ENCODE results near the gene C11orf58.

The C11orf58 gene

DNA sequence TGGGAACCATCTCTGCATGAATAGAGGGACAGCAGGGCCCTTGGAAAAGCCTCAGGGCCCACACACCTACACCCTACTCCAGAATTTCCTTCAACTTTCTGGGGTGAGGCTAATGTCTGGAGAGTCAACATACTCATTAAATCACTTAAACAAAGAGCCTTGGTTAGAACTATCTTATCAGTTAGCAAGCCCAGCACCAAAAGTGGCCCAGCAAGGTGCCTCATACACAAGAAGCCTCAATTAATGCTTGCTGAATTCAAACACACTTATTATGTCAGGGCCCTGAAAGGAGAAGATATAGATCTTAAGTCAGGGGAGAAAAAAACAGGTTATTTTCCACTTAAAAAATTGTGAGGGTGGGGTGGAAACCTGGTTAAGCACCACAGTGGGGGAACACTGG is 61.4 kb downstream of the C11orf58 start:
- no peak overlapping the region for H3K9ac ChIP-seq (ENCODE audit: low read length)
- no peak for TF ChIP-seq CTCF (IDR thresholded peaks at IDR 0.05; ENCODE audit: low read depth, low read length)
- TF ChIP-seq EZH2phosphoT487 (IDR thresholded peaks at IDR 0.05; ENCODE audit: low read depth): no peak
- H4K20me1 ChIP-seq (ENCODE audit: insufficient read depth, low read length): no peaks in the 10 kb centered on the region
- H3K27ac ChIP-seq (ENCODE audit: low read length): no peak overlapping the region
- no peaks in the 10 kb centered on the region for H3K4me1 ChIP-seq (ENCODE audit: low read length)
- H3K36me3 ChIP-seq (replicated peaks; ENCODE audit: low read depth, low read length): no peaks in the 10 kb centered on the region
- peaks cover 10% of the 10 kb centered on the region; the same call in 1 of the 2 replicates for H3K27me3 ChIP-seq (ENCODE audit: low read depth, low read length)
- H3K9me3 ChIP-seq (ENCODE audit: insufficient read depth, low read length): no peaks in the 10 kb centered on the region
- H3K4me2 ChIP-seq (ENCODE audit: low read length): no peak overlapping the region
- no peaks in the 10 kb centered on the region for H3K79me2 ChIP-seq (ENCODE audit: low read length)
- H3K4me3 ChIP-seq (ENCODE audit: low read length): no peak overlapping the region
- no peak overlapping the region for H2AFZ ChIP-seq (ENCODE audit: low read depth, low read length)

- no peaks in the 10 kb centered on the region for H3K9me3 ChIP-seq (ENCODE audit: insufficient read depth, low read length)
- H3K4me1 ChIP-seq (ENCODE audit: low read length): no peaks in the 10 kb centered on the region
- H3K4me2 ChIP-seq (ENCODE audit: low read length): no peak overlapping the region
- H3K79me2 ChIP-seq (ENCODE audit: low read length): no peaks in the 10 kb centered on the region
- H4K20me1 ChIP-seq (ENCODE audit: insufficient read depth, low read length): no peaks in the 10 kb centered on the region
- no peak overlapping the region for H2AFZ ChIP-seq (ENCODE audit: low read depth, low read length)
- no peak overlapping the region for H3K27ac ChIP-seq (ENCODE audit: low read length)
- H3K27me3 ChIP-seq (ENCODE audit: low read depth, low read length): peaks cover 10% of the 10 kb centered on the region; the same call in 1 of the 2 replicates
- TF ChIP-seq CTCF (IDR thresholded peaks at IDR 0.05; ENCODE audit: low read depth, low read length): no peak
- no peak for TF ChIP-seq EZH2phosphoT487 (IDR thresholded peaks at IDR 0.05; ENCODE audit: low read depth)
- H3K36me3 ChIP-seq (replicated peaks; ENCODE audit: low read depth, low read length): no peaks in the 10 kb centered on the region
- H3K4me3 ChIP-seq (ENCODE audit: low read length): no peak overlapping the region
- no peak overlapping the region for H3K9ac ChIP-seq (ENCODE audit: low read length)
Observed at GRCh38 chr11:16800382-16800781, 61.9 kb downstream of the C11orf58 start.

DNA sequence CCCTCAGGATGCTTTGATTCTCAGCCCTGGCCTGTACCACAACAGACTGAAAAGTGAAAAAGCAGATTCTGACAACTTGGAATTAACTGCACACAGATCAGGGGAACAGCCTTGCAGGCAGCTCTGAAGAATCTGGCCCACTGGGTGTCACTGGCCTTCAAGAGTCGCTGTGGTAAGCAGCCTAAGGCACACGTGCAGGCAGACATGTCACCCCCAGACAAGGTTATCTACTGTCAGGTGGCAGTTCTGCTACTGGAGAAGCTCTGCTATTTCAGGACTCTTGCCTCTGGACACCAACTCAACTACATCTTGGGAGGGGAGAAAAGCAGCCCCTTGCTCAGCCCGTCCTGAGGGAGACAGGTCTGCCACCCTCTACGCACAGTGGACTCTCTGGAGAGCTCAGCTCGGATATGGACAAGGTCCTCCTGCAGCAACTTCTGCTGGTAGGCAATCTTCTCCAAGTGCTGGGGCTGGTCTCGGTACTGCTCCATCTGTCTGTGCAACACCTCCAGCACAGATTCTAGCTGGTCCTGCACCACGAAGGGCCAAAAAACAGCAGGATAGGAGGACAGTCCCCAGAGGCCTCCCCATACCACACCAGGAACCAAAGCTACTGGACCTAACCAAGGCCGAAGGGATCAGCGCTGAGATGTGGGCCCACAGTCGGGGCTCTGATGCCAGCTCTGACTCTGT is 63.0 kb downstream of the C11orf58 start:
- no peaks in the 10 kb centered on the region for H3K79me2 ChIP-seq (ENCODE audit: low read length)
- H3K27ac ChIP-seq (ENCODE audit: low read length): no peak overlapping the region
- peaks cover 15% of the 10 kb centered on the region for H3K27me3 ChIP-seq (ENCODE audit: low read depth, low read length)
- no peaks in the 10 kb centered on the region for H3K36me3 ChIP-seq (replicated peaks; ENCODE audit: low read depth, low read length)
- no peak overlapping the region for H2AFZ ChIP-seq (ENCODE audit: low read depth, low read length)
- no peak overlapping the region for H3K9ac ChIP-seq (ENCODE audit: low read length)
- no peak overlapping the region for H3K4me3 ChIP-seq (ENCODE audit: low read length)
- no peaks in the 10 kb centered on the region for H3K4me1 ChIP-seq (ENCODE audit: low read length)
- H3K4me2 ChIP-seq (ENCODE audit: low read length): no peak overlapping the region
- H4K20me1 ChIP-seq (ENCODE audit: insufficient read depth, low read length): no peaks in the 10 kb centered on the region
- TF ChIP-seq CTCF (IDR thresholded peaks at IDR 0.05; ENCODE audit: low read depth, low read length) (no peak), EZH2phosphoT487 (IDR thresholded peaks at IDR 0.05; ENCODE audit: low read depth) (no peak)
- H3K9me3 ChIP-seq (ENCODE audit: insufficient read depth, low read length): no peaks in the 10 kb centered on the region

DNA sequence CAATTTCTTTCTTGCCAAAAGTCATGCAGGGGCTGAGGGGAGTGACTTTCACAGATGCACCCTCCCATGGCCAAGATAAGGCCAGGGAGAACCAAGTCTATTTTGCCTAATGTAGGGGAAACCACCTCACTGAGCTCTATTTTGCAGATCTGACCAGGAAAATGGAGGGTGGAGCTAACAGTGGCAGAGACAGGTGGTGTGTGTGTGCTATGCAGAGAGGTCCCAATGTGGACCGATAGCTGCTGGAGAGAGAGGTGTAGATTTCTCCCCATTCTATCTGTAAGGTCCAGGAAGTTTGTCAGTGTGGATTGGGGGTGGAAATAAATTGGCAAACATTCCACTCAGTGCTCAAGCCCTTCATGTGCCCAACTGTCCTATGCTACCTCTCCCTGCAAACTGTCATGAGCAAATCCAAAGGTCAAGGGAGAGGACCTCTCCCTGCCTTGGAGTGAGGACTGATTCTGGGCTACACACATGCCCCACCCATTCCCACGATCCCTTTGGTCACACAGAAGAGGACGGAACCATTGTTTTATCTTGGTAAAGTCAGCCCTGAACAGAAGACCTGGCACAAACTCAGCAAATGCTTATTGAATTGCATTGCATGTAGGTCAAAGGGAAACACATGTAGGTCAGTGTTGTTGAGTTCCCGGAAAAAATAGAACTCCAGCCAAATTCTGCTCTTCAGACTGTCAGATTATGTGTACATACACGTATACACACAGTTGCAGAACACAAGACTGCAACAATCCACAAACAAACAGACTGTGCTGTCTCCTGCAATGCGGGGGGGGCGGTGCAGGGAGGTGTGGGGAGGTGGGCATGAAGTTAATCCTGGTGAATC is 65.9 kb downstream of the C11orf58 start:
- Histone ChIP-seq H3K27ac (ENCODE audit: low read length) (no peak overlapping the region), H3K4me2 (ENCODE audit: low read length) (no peak overlapping the region), H3K9me3 (ENCODE audit: insufficient read depth, low read length) (no peaks in the 10 kb centered on the region), H3K9ac (ENCODE audit: low read length) (no peak overlapping the region), H3K36me3 (replicated peaks; ENCODE audit: low read depth, low read length) (no peaks in the 10 kb centered on the region), H3K27me3 (ENCODE audit: low read depth, low read length) (peaks cover 21% of the 10 kb centered on the region), H3K4me1 (ENCODE audit: low read length) (no peaks in the 10 kb centered on the region), H2AFZ (ENCODE audit: low read depth, low read length) (no peak overlapping the region), H3K4me3 (ENCODE audit: low read length) (no peak overlapping the region), H4K20me1 (ENCODE audit: insufficient read depth, low read length) (no peaks in the 10 kb centered on the region), H3K79me2 (ENCODE audit: low read length) (no peaks in the 10 kb centered on the region)
- TF ChIP-seq EZH2phosphoT487 (IDR thresholded peaks at IDR 0.05; ENCODE audit: low read depth) (no peak), CTCF (IDR thresholded peaks at IDR 0.05; ENCODE audit: low read depth, low read length) (no peak)
